ENCODE results near the gene DNAH17. TPM values are rescaled to one million over a fixed set of nuclear protein-coding genes. Genes with fewer than 3 reads are reported as not detected.
A peak's percentile ranks its signal among the peaks of the same experiment; 100 is the strongest.

The DNAH17 gene
- total and polyA plus RNA-seq, 2 of the 8 experiments (the other 6 are each of a cell fraction or from before 2014, with no cell fraction given) = 0.14 to 0.67 TPM

DNA sequence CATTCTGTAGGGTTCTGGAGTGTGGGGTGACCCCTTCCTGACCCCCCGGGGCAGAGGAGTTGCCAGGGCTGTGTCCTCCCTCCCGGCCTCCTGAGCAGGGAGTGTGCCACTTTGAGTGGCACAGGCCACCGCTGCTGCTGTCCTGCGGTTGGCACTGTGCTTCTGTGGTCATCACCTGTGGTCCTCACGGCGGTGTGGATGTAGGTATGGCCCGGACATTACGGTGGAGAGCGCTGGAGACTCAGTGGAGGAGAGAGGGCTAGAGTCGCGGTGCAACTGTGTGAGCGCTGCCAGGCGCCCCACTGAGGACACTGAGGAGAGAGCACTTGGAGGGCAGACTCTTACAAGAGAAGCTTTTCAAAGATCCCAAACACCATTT is 159.7 kb downstream of the DNAH17 start:
- no peak overlapping the region for H4K5ac ChIP-seq (ENCODE audit: insufficient read length, low read depth, low read length)
- no peak overlapping the region for H2AK5ac ChIP-seq (ENCODE audit: low read depth, low read length)
- 94% methylated on average over 12 of the region's 13 CpGs; no CpG with 5 or more reads in 1 of the 2 experiments for WGBS, 2 experiments (ENCODE audit: extremely low coverage in 1 of 2, insufficient coverage in 1 of 2, insufficient read length in 1 of 2, insufficient replicate concordance in 2 of 2, low coverage in 1 of 2, low lambda C conversion rate in 2 of 2, missing lambda C conversion rate in 1 of 2)
- no peak overlapping the region for H2BK15ac ChIP-seq (ENCODE audit: low read length)
- no peak for DNase-seq (ENCODE audit: low read depth in 1 of 2, low spot score in 2 of 2)
- H3K23ac ChIP-seq (ENCODE audit: insufficient read length) = no peak overlapping the region
- H3K79me1 ChIP-seq (ENCODE audit: low read depth, low read length) = peaks cover 22% of the 10 kb centered on the region
- TF ChIP-seq, protein P1, sequence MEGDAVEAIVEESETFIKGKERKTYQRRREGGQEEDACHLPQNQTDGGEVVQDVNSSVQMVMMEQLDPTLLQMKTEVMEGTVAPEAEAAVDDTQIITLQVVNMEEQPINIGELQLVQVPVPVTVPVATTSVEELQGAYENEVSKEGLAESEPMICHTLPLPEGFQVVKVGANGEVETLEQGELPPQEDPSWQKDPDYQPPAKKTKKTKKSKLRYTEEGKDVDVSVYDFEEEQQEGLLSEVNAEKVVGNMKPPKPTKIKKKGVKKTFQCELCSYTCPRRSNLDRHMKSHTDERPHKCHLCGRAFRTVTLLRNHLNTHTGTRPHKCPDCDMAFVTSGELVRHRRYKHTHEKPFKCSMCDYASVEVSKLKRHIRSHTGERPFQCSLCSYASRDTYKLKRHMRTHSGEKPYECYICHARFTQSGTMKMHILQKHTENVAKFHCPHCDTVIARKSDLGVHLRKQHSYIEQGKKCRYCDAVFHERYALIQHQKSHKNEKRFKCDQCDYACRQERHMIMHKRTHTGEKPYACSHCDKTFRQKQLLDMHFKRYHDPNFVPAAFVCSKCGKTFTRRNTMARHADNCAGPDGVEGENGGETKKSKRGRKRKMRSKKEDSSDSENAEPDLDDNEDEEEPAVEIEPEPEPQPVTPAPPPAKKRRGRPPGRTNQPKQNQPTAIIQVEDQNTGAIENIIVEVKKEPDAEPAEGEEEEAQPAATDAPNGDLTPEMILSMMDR (IDR thresholded peaks at IDR 0.05; ENCODE audit: control extremely low read depth in 1 of 3, insufficient read depth in 1 of 3, low read depth in 1 of 3, low read length in 3 of 3) = peak in 2 of 3 experiments; percentile 1 to 3; a peak in 2 of 4 replicates
- TF ChIP-seq GTF2F1 (IDR thresholded peaks at IDR 0.05; ENCODE audit: borderline replicate concordance, low read depth, low read length) = no peak
- H3K4me3 ChIP-seq (ENCODE audit: extremely low read depth in 1 of 4, insufficient read depth in 2 of 4, low read depth in 3 of 4, low read length in 4 of 4) = no peak overlapping the region
- ChIA-PET CTCF (ENCODE audit: partially characterized antibody) (interaction anchor here (0.6 to 13.7 kb wide), 14 partner anchors 12 to 308 kb away, joined by 3 to 257 read pairs (median 4); partner anchors contain the start of gene SOCS3), POLR2A (ENCODE audit: partially characterized antibody) (interaction anchor here (0.8 to 1.8 kb wide), 3 partner anchors 21 to 66 kb away, joined by 3 to 6 read pairs (median 5); no protein-coding TSS in a partner anchor)
- H3K79me2 ChIP-seq (ENCODE audit: control insufficient read depth in 1 of 2, insufficient read depth in 2 of 2, low read length in 2 of 2) = peaks cover 3 to 32% of the 10 kb centered on the region in 2 experiments; a peak in 3 of 4 replicates
- H3K27ac ChIP-seq (ENCODE audit: low read depth, low read length) = no peak overlapping the region
- peaks cover 19 to 29% of the 10 kb centered on the region in 2 experiments for H4K20me1 ChIP-seq (replicated peaks in 1 of 2; ENCODE audit: control insufficient read depth in 1 of 2, insufficient read depth in 2 of 2, low read length in 2 of 2)
- no peak overlapping the region for H2AFZ ChIP-seq (ENCODE audit: low read length)
- no peak overlapping the region for H3K4me2 ChIP-seq (ENCODE audit: insufficient read depth in 1 of 2, low read depth in 2 of 2, low read length in 2 of 2)
- H3K9ac ChIP-seq (replicated peaks in 1 of 4; ENCODE audit: extremely low read depth in 1 of 4, low read depth in 3 of 4, low read length in 3 of 4) = no peak overlapping the region
- H2BK12ac ChIP-seq (ENCODE audit: low read depth, low read length) = no peak overlapping the region
- H3K56ac ChIP-seq (replicated peaks; ENCODE audit: insufficient read length, low read depth, low read length) = no peak overlapping the region
- H3K9me3 ChIP-seq (ENCODE audit: insufficient read depth in 2 of 2, low read depth in 1 of 2, low read length in 1 of 2) = no peaks in the 10 kb centered on the region
- H2BK5ac ChIP-seq (ENCODE audit: low read depth, low read length) = 0 out of 2 replicates have a peak overlapping the region, but pooled peaks have one; percentile 67
- H3K14ac ChIP-seq (ENCODE audit: insufficient read length) = no peak overlapping the region
- H4K8ac ChIP-seq (ENCODE audit: extremely low read depth, insufficient read depth, low read length) = no peak overlapping the region
- H3K36me3 ChIP-seq (ENCODE audit: control insufficient read depth in 2 of 4, insufficient read depth in 4 of 4, low read length in 3 of 4) = peaks cover 5 to 29% (median 14%) of the 10 kb centered on the region in 4 experiments; a peak in 7 of 8 replicates
- H3K18ac ChIP-seq (ENCODE audit: extremely low read depth, low read length) = no peak overlapping the region
- H3K4ac ChIP-seq (replicated peaks; ENCODE audit: insufficient read length, low read depth, low read length) = no peak overlapping the region
- no peak overlapping the region for H2BK20ac ChIP-seq (ENCODE audit: low read length)
- H3K27me3 ChIP-seq (replicated peaks in 1 of 4; ENCODE audit: control insufficient read depth in 3 of 4, extremely low read depth in 1 of 4, insufficient read depth in 3 of 4, low read length in 3 of 4) = no peaks in the 10 kb centered on the region
- no peak for FAIRE-seq
- H2BK120ac ChIP-seq (replicated peaks; ENCODE audit: low read depth, low read length) = no peak overlapping the region
- H3K4me1 ChIP-seq (replicated peaks in 1 of 4; ENCODE audit: control insufficient read depth in 3 of 4, insufficient read depth in 4 of 4, low read length in 3 of 4) = peaks cover 0 to 9% (median 5%) of the 10 kb centered on the region in 4 experiments; a peak in 4 of 7 replicates
- no peak overlapping the region for H4K91ac ChIP-seq (replicated peaks; ENCODE audit: insufficient read length, low read length)
- no peaks in the 10 kb centered on the region for H3K23me2 ChIP-seq (ENCODE audit: low read depth, low read length)
